HG03460 (cell line): Measurements from ENCODE around the gene CYTH3.
"Not testable (repeated sequence)": the region's sequence is repeated elsewhere in the genome, so short reads cannot be mapped to it uniquely, and the experiment has no call there.

Experiments used
- ATAC-seq: cut with Tn5 transposase; IDR thresholded peaks from one replicate; pipeline ENCODE4 v1.9.1; 2021; ENCODE audit not compliant: unreplicated experiment

Gene CYTH3

GRCh38 chr7:6283391-6284054, 11.1 kb upstream of the CYTH3 start:
- not testable (repeated sequence) for ATAC-seq

- no peak for ATAC-seq
Observed at GRCh38 chr7:6279937-6280336, 7.5 kb upstream of the CYTH3 start.

- no peak for ATAC-seq
Observed at GRCh38 chr7:6279341-6279740, 6.9 kb upstream of the CYTH3 start.

GRCh38 chr7:6278749-6279310, 6.4 kb upstream of the CYTH3 start:
- no peak for ATAC-seq

GRCh38 chr7:6277476-6277875, 5.1 kb upstream of the CYTH3 start:
- ATAC-seq = no peak

GRCh38 chr7:6276911-6277408, 4.5 kb upstream of the CYTH3 start:
- ATAC-seq = no peak

GRCh38 chr7:6274743-6275142, 2.3 kb upstream of the CYTH3 start:
- no peak for ATAC-seq

- no peak for ATAC-seq
Observed at GRCh38 chr7:6273917-6274630, 1.6 kb upstream of the CYTH3 start.

GRCh38 chr7:6273380-6273837, 985 bp upstream of the CYTH3 start:
- no peak for ATAC-seq

- peak; percentile 18 for ATAC-seq
Observed at GRCh38 chr7:6271694-6272440, 557 bp downstream of the CYTH3 start.

GRCh38 chr7:6271060-6271658, 1.3 kb downstream of the CYTH3 start:
- ATAC-seq = no peak

GRCh38 chr7:6269527-6269926, 2.9 kb downstream of the CYTH3 start:
- no peak for ATAC-seq

GRCh38 chr7:6268907-6269306, 3.5 kb downstream of the CYTH3 start:
- ATAC-seq = no peak

GRCh38 chr7:6268023-6268900, 4.2 kb downstream of the CYTH3 start:
- no peak for ATAC-seq

GRCh38 chr7:6266699-6267098, 5.7 kb downstream of the CYTH3 start:
- no peak for ATAC-seq

- no peak for ATAC-seq
Observed at GRCh38 chr7:6262221-6262620, 10.2 kb downstream of the CYTH3 start.

- no peak for ATAC-seq
Observed at GRCh38 chr7:6261699-6262098, 10.7 kb downstream of the CYTH3 start.

- no peak for ATAC-seq
Observed at GRCh38 chr7:6260291-6261187, 11.9 kb downstream of the CYTH3 start.

- no peak for ATAC-seq
Observed at GRCh38 chr7:6259257-6259656, 13.2 kb downstream of the CYTH3 start.
